ENCODE data around the gene RALGAPA2.

Gene RALGAPA2

GRCh38 chr20:20720158-20720557 lies 7.7 kb upstream of the RALGAPA2 start:
- DNase-seq: no peak

GRCh38 chr20:20719411-20719810 lies 7.0 kb upstream of the RALGAPA2 start:
- no peak for DNase-seq

GRCh38 chr20:20713244-20713765 lies 861 bp upstream of the RALGAPA2 start:
- DNase-seq: no peak

- no peak for DNase-seq
Measured at GRCh38 chr20:20712004-20712473, 405 bp downstream of the RALGAPA2 start.

- DNase-seq: peak; percentile 3 to 23
Measured at GRCh38 chr20:20711413-20711812, 1.0 kb downstream of the RALGAPA2 start.

GRCh38 chr20:20710443-20711315 lies 1.8 kb downstream of the RALGAPA2 start:
- peak in 1 of 2 donors; percentile 31 for DNase-seq

GRCh38 chr20:20709887-20710286 lies 2.6 kb downstream of the RALGAPA2 start:
- DNase-seq: no peak

- no peak for DNase-seq
Measured at GRCh38 chr20:20706285-20706684, 6.2 kb downstream of the RALGAPA2 start.

GRCh38 chr20:20702330-20703245 lies 9.9 kb downstream of the RALGAPA2 start:
- DNase-seq: no peak

- no peak for DNase-seq
Measured at GRCh38 chr20:20699917-20700316, 12.5 kb downstream of the RALGAPA2 start.

- no peak for DNase-seq
Measured at GRCh38 chr20:20699144-20699543, 13.3 kb downstream of the RALGAPA2 start.

- DNase-seq: no peak
Measured at GRCh38 chr20:20697325-20697845, 15.1 kb downstream of the RALGAPA2 start.

- DNase-seq: no peak
Measured at GRCh38 chr20:20695250-20695816, 17.1 kb downstream of the RALGAPA2 start.

- no peak for DNase-seq
Measured at GRCh38 chr20:20694591-20694990, 17.9 kb downstream of the RALGAPA2 start.

GRCh38 chr20:20692587-20692986 lies 19.9 kb downstream of the RALGAPA2 start:
- DNase-seq: no peak

- DNase-seq: no peak
Measured at GRCh38 chr20:20691477-20692235, 20.8 kb downstream of the RALGAPA2 start.

- no peak for DNase-seq
Measured at GRCh38 chr20:20690676-20691476, 21.6 kb downstream of the RALGAPA2 start.

- DNase-seq: no peak
Measured at GRCh38 chr20:20687319-20687718, 25.1 kb downstream of the RALGAPA2 start.

GRCh38 chr20:20685635-20686034 lies 26.8 kb downstream of the RALGAPA2 start:
- no peak for DNase-seq

GRCh38 chr20:20683481-20684321 lies 28.7 kb downstream of the RALGAPA2 start:
- DNase-seq: no peak
